ENCODE results near the gene ADD1. TPM values are rescaled to one million over a fixed set of nuclear protein-coding genes. Genes with fewer than 3 reads are reported as not detected.

The ADD1 gene
- total and polyA plus RNA-seq, 2 of the 13 experiments (the other 11 are each of a cell fraction or from before 2014, with no cell fraction given) = 73.9 to 122 TPM

DNA sequence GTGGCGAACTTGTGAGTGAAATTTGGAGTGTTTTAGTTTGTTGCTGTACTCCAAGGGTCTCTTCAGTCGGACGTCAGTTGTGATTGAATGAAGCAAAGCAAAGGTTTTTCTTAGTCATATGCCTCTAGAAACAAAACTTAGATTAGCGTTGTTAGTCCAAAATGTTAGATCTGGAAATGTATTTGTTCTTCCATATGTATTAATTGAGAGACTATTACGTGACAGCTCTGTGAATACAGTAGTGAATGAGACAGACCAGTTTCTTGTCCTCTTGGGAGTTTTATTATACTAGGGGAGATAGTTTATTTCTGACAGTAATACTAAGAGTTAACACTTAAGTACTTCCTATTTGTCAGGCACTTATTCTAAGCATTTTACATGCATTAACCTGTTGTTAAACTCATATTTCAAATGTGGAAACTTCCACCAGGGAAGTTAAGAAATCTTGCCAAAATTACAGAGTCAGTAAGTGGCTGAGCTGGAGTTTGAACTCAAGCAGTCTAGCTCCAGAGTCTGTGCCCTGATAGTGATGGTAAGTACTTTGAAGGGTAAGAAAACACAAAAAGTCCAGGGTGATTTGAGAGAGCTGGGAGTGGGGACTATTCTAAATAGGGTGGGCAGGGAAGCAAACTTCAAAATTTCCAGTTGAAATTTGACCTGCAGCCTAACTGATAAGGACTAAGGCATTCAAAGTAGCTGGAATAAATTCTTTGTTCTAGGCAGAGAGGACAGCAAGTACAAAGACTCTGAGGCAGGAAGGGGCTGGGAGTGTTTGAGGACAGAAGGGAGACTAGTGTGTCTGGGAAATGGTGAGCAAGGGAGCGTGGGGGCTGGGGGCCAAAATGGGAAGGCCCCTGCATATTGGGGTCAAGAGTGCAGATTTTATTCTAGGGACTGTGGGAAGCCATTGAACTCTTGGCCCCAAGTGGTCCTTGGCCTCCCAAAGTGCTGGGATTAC is 17.0 kb downstream of the ADD1 start (continued):
- TF ChIP-seq, protein P1, sequence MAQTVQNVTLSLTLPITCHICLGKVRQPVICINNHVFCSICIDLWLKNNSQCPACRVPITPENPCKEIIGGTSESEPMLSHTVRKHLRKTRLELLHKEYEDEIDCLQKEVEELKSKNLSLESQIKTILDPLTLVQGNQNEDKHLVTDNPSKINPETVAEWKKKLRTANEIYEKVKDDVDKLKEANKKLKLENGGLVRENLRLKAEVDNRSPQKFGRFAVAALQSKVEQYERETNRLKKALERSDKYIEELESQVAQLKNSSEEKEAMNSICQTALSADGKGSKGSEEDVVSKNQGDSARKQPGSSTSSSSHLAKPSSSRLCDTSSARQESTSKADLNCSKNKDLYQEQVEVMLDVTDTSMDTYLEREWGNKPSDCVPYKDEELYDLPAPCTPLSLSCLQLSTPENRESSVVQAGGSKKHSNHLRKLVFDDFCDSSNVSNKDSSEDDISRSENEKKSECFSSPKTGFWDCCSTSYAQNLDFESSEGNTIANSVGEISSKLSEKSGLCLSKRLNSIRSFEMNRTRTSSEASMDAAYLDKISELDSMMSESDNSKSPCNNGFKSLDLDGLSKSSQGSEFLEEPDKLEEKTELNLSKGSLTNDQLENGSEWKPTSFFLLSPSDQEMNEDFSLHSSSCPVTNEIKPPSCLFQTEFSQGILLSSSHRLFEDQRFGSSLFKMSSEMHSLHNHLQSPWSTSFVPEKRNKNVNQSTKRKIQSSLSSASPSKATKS (CRISPR knock-in tag; IDR thresholded peaks at IDR 0.05) = no peak
- TF ChIP-seq SP2 (CRISPR knock-in tag; IDR thresholded peaks at IDR 0.05) (no peak), ZBTB7B (CRISPR knock-in tag; IDR thresholded peaks at IDR 0.05) (peak; percentile 80; the same call in 1 of the 2 replicates), IRF2 (CRISPR knock-in tag; IDR thresholded peaks at IDR 0.05) (no peak), MYC (CRISPR knock-in tag; IDR thresholded peaks at IDR 0.05; ENCODE audit: borderline replicate concordance) (no peak; the same call in 1 of the 2 replicates), ZNF230 (CRISPR knock-in tag; IDR thresholded peaks at IDR 0.05) (no peak), PAF1 (CRISPR knock-in tag; IDR thresholded peaks at IDR 0.05) (no peak), CAMTA2 (CRISPR knock-in tag; IDR thresholded peaks at IDR 0.05; ENCODE audit: borderline replicate concordance) (no peak)
- TF ChIP-seq, protein P2, sequence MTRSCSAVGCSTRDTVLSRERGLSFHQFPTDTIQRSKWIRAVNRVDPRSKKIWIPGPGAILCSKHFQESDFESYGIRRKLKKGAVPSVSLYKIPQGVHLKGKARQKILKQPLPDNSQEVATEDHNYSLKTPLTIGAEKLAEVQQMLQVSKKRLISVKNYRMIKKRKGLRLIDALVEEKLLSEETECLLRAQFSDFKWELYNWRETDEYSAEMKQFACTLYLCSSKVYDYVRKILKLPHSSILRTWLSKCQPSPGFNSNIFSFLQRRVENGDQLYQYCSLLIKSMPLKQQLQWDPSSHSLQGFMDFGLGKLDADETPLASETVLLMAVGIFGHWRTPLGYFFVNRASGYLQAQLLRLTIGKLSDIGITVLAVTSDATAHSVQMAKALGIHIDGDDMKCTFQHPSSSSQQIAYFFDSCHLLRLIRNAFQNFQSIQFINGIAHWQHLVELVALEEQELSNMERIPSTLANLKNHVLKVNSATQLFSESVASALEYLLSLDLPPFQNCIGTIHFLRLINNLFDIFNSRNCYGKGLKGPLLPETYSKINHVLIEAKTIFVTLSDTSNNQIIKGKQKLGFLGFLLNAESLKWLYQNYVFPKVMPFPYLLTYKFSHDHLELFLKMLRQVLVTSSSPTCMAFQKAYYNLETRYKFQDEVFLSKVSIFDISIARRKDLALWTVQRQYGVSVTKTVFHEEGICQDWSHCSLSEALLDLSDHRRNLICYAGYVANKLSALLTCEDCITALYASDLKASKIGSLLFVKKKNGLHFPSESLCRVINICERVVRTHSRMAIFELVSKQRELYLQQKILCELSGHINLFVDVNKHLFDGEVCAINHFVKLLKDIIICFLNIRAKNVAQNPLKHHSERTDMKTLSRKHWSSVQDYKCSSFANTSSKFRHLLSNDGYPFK (CRISPR knock-in tag; IDR thresholded peaks at IDR 0.05; ENCODE audit: borderline replicate concordance) = no peak
- TF ChIP-seq, protein P3, sequence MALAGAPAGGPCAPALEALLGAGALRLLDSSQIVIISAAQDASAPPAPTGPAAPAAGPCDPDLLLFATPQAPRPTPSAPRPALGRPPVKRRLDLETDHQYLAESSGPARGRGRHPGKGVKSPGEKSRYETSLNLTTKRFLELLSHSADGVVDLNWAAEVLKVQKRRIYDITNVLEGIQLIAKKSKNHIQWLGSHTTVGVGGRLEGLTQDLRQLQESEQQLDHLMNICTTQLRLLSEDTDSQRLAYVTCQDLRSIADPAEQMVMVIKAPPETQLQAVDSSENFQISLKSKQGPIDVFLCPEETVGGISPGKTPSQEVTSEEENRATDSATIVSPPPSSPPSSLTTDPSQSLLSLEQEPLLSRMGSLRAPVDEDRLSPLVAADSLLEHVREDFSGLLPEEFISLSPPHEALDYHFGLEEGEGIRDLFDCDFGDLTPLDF (CRISPR knock-in tag; IDR thresholded peaks at IDR 0.05) = no peak
- TF ChIP-seq, protein P4, sequence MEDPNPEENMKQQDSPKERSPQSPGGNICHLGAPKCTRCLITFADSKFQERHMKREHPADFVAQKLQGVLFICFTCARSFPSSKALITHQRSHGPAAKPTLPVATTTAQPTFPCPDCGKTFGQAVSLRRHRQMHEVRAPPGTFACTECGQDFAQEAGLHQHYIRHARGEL (CRISPR knock-in tag; IDR thresholded peaks at IDR 0.05) = no peak
- TF ChIP-seq, protein P5, sequence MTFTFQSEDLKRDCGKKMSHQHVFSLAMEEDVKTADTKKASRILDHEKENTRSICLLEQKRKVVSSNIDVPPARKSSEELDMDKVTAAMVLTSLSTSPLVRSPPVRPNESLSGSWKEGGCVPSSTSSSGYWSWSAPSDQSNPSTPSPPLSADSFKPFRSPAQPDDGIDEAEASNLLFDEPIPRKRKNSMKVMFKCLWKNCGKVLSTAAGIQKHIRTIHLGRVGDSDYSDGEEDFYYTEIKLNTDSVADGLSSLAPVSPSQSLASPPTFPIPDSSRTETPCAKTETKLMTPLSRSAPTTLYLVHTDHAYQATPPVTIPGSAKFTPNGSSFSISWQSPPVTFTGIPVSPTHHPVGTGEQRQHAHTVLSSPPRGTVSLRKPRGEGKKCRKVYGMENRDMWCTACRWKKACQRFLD (CRISPR knock-in tag; IDR thresholded peaks at IDR 0.05; ENCODE audit: borderline replicate concordance) = no peak
- TF ChIP-seq, protein P6, sequence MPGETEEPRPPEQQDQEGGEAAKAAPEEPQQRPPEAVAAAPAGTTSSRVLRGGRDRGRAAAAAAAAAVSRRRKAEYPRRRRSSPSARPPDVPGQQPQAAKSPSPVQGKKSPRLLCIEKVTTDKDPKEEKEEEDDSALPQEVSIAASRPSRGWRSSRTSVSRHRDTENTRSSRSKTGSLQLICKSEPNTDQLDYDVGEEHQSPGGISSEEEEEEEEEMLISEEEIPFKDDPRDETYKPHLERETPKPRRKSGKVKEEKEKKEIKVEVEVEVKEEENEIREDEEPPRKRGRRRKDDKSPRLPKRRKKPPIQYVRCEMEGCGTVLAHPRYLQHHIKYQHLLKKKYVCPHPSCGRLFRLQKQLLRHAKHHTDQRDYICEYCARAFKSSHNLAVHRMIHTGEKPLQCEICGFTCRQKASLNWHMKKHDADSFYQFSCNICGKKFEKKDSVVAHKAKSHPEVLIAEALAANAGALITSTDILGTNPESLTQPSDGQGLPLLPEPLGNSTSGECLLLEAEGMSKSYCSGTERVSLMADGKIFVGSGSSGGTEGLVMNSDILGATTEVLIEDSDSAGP (CRISPR knock-in tag; IDR thresholded peaks at IDR 0.05; ENCODE audit: borderline replicate concordance) = no peak
